Large intestine (tissue), 12 donors: ENCODE results near the gene MORN4. TPM values are rescaled to one million over a fixed set of nuclear protein-coding genes. Genes with fewer than 3 reads are reported as not detected.

Source experiments
- DNase-seq, 2 donors: peaks; one replicate each; pipeline versions ENCODE4 v3.0.0 to v3.0.0-alpha.2; 2013
- H3K27ac ChIP-seq: one replicate; pipeline ENCODE4 v1.5.1; 2013; ENCODE audit warnings: low read length
- H3K27me3 ChIP-seq: 2 replicates; pipeline ENCODE4 v1.6.1; 2013; ENCODE audit warnings: low read length; ENCODE audit not compliant: control insufficient read depth, insufficient read depth
- H3K36me3 ChIP-seq: 2 replicates; pipeline ENCODE4 v1.6.1; 2013; ENCODE audit warnings: low read length; ENCODE audit not compliant: control insufficient read depth, insufficient read depth
- H3K4me1 ChIP-seq: one replicate; pipeline ENCODE4 v1.6.1; 2013; ENCODE audit warnings: low read length; ENCODE audit not compliant: control insufficient read depth, insufficient read depth
- H3K4me3 ChIP-seq: one replicate; pipeline ENCODE4 v1.5.1; 2013; ENCODE audit warnings: low read length
- H3K9me3 ChIP-seq: one replicate; pipeline ENCODE4 v1.6.1; 2013; ENCODE audit warnings: mild to moderate bottlenecking, low read depth, low read length, moderate library complexity; ENCODE audit not compliant: control insufficient read depth
- WGBS: methylation state at CpG from one replicate; pipeline ENCODE4 v1.1.5; 2013; ENCODE audit warnings: low lambda C conversion rate; ENCODE audit not compliant: insufficient coverage; 5-methylcytosine and 5-hydroxymethylcytosine counted together
- long read RNA-seq, 11 donors: transcript quantifications; one replicate each; lab custom pipeline, GENCODE V29; 2026
- polyA plus RNA-seq: library from polyadenylated mRNA; unstranded; fragments of 120-200 nt; gene quantifications from one replicate; pipeline ENCODE4 v1.2.1, GENCODE V29; 2013

The MORN4 gene
- polyA plus RNA-seq = 18.7 TPM
- long read RNA-seq, donor 1, partial matches to known transcripts = 0 of 3 reads
- long read RNA-seq, donor 1, other reads (novel, unspliced or antisense) = 0 of 3 reads
- long read RNA-seq, donor 2, partial matches to known transcripts = 0 of 2 reads
- long read RNA-seq, donor 2, other reads (novel, unspliced or antisense) = 0 of 2 reads
- long read RNA-seq, donor 3 = 0 reads
- long read RNA-seq, donor 4 = 0 reads
- long read RNA-seq, donor 5, partial matches to known transcripts = 0 of 4 reads
- long read RNA-seq, donor 5, other reads (novel, unspliced or antisense) = 0 of 4 reads
- long read RNA-seq, donor 6, partial matches to known transcripts = 0 of 6 reads
- long read RNA-seq, donor 6, other reads (novel, unspliced or antisense) = 0 of 6 reads
- long read RNA-seq, donor 7, partial matches to known transcripts = 0 of 3 reads
- long read RNA-seq, donor 7, other reads (novel, unspliced or antisense) = 0 of 3 reads
- long read RNA-seq, donor 8, partial matches to known transcripts = 0 of 2 reads
- long read RNA-seq, donor 8, other reads (novel, unspliced or antisense) = 0 of 2 reads
- long read RNA-seq, donor 9, partial matches to known transcripts = 6 of 11 reads
- long read RNA-seq, donor 9, other reads (novel, unspliced or antisense) = 0 of 11 reads
- long read RNA-seq, donor 10, transcript MORN4-202 (2 exons, 419 nt) = major isoform, 7 of 9 reads
- long read RNA-seq, donor 10, partial matches to known transcripts = 0 of 9 reads
- long read RNA-seq, donor 10, other reads (novel, unspliced or antisense) = 0 of 9 reads
- long read RNA-seq, donor 11, partial matches to known transcripts = 0 of 3 reads
- long read RNA-seq, donor 11, other reads (novel, unspliced or antisense) = 0 of 3 reads

GRCh38 chr10:97632949-97633884 lies at the start of gene MORN4:
MORN4 (minus strand) TSS chr10:97633500; CDS start chr10:97619653, 13,847 bp downstream.
- H3K27ac ChIP-seq = peak within 1 kb of the TSS; percentile 20
- peak within 1 kb of the TSS; percentile 78 for H3K4me3 ChIP-seq
- WGBS = no CpG with 5 or more reads among the region's 62 CpGs
- H3K9me3 ChIP-seq = no peaks in the 10 kb centered on the region
- no peaks in the 10 kb centered on the region for H3K36me3 ChIP-seq
- peak; percentile 88 to 95 for DNase-seq
- H3K4me1 ChIP-seq = no peaks in the 10 kb centered on the region
- no peaks in the 10 kb centered on the region for H3K27me3 ChIP-seq

GRCh38 chr10:97682042-97682441 lies 48.7 kb upstream of the MORN4 start:
- peaks cover 20% of the 10 kb centered on the region for H3K4me1 ChIP-seq
- no peaks in the 10 kb centered on the region for H3K27me3 ChIP-seq
- WGBS = no CpG with 5 or more reads among the region's 4 CpGs
- H3K36me3 ChIP-seq = peaks cover 27% of the 10 kb centered on the region
- DNase-seq = peak; percentile 62 to 81
- H3K9me3 ChIP-seq = no peaks in the 10 kb centered on the region
- peak overlapping the region; percentile 99 for H3K27ac ChIP-seq
- peak overlapping the region; percentile 98 for H3K4me3 ChIP-seq

GRCh38 chr10:97679594-97679993 lies 46.3 kb upstream of the MORN4 start:
- no peak overlapping the region for H3K4me3 ChIP-seq
- peaks cover 37% of the 10 kb centered on the region for H3K4me1 ChIP-seq
- no peaks in the 10 kb centered on the region for H3K27me3 ChIP-seq
- no peak overlapping the region for H3K27ac ChIP-seq
- H3K36me3 ChIP-seq = peaks cover 47% of the 10 kb centered on the region
- DNase-seq = no peak
- no CpG with 5 or more reads among the region's 16 CpGs for WGBS
- H3K9me3 ChIP-seq = no peaks in the 10 kb centered on the region

GRCh38 chr10:97676770-97677581 lies 43.7 kb upstream of the MORN4 start:
- DNase-seq = peak; percentile 52 to 58
- Histone ChIP-seq H3K9me3 (no peaks in the 10 kb centered on the region), H3K27me3 (no peaks in the 10 kb centered on the region), H3K4me1 (peaks cover 20% of the 10 kb centered on the region), H3K4me3 (no peak overlapping the region), H3K27ac (peak overlapping the region; percentile 74), H3K36me3 (peaks cover 65% of the 10 kb centered on the region)
- no CpG with 5 or more reads among the region's 2 CpGs for WGBS

- no CpG with 5 or more reads among the region's 9 CpGs for WGBS
- peaks cover 73% of the 10 kb centered on the region for H3K36me3 ChIP-seq
- H3K27me3 ChIP-seq = no peaks in the 10 kb centered on the region
- peak; percentile 33 to 46 for DNase-seq
- no peaks in the 10 kb centered on the region for H3K9me3 ChIP-seq
- no peak overlapping the region for H3K4me3 ChIP-seq
- peaks cover 21% of the 10 kb centered on the region for H3K4me1 ChIP-seq
- peak overlapping the region; percentile 74 for H3K27ac ChIP-seq
These were observed 41.9 kb upstream of the MORN4 start for GRCh38 chr10:97675222-97675621.

GRCh38 chr10:97673736-97674525 lies 40.6 kb upstream of the MORN4 start:
- no CpG with 5 or more reads among the region's 8 CpGs for WGBS
- peaks cover 27% of the 10 kb centered on the region for H3K4me1 ChIP-seq
- H3K4me3 ChIP-seq = no peak overlapping the region
- DNase-seq = no peak
- no peaks in the 10 kb centered on the region for H3K27me3 ChIP-seq
- H3K36me3 ChIP-seq = peaks cover 65% of the 10 kb centered on the region
- no peak overlapping the region for H3K27ac ChIP-seq
- H3K9me3 ChIP-seq = no peaks in the 10 kb centered on the region

GRCh38 chr10:97669571-97669970 lies 36.3 kb upstream of the MORN4 start:
- peaks cover 44% of the 10 kb centered on the region for H3K4me1 ChIP-seq
- peak overlapping the region; percentile 72 for H3K27ac ChIP-seq
- peaks cover 52% of the 10 kb centered on the region for H3K36me3 ChIP-seq
- no peak overlapping the region for H3K4me3 ChIP-seq
- peak; percentile 76 to 89 for DNase-seq
- no peaks in the 10 kb centered on the region for H3K9me3 ChIP-seq
- no peaks in the 10 kb centered on the region for H3K27me3 ChIP-seq
- WGBS = no CpG with 5 or more reads among the region's 1 CpG

- WGBS = no CpG with 5 or more reads among the region's 6 CpGs
- H3K4me3 ChIP-seq = no peak overlapping the region
- DNase-seq = peak in 1 of 2 donors; percentile 55
- no peaks in the 10 kb centered on the region for H3K27me3 ChIP-seq
- peaks cover 38% of the 10 kb centered on the region for H3K36me3 ChIP-seq
- H3K27ac ChIP-seq = peak overlapping the region; percentile 65
- no peaks in the 10 kb centered on the region for H3K9me3 ChIP-seq
- H3K4me1 ChIP-seq = peaks cover 59% of the 10 kb centered on the region
These were observed 34.2 kb upstream of the MORN4 start for GRCh38 chr10:97667463-97667862.

GRCh38 chr10:97666992-97667391 lies 33.7 kb upstream of the MORN4 start:
- Histone ChIP-seq H3K36me3 (peaks cover 41% of the 10 kb centered on the region), H3K4me1 (peaks cover 63% of the 10 kb centered on the region), H3K4me3 (no peak overlapping the region), H3K9me3 (no peaks in the 10 kb centered on the region), H3K27me3 (no peaks in the 10 kb centered on the region), H3K27ac (peak overlapping the region; percentile 65)
- no CpG with 5 or more reads among the region's 7 CpGs for WGBS
- no peak for DNase-seq
